Measurements from ENCODE around the gene POP5. TPM values are rescaled to one million over a fixed set of nuclear protein-coding genes. Genes with fewer than 3 reads are reported as not detected.
"Not testable (repeated sequence)": the region's sequence is repeated elsewhere in the genome, so short reads cannot be mapped to it uniquely, and the experiment has no call there.

POP5 gene
- total RNA-seq, 1 experiment from 2014 or later, result 29.9 TPM

DNA sequence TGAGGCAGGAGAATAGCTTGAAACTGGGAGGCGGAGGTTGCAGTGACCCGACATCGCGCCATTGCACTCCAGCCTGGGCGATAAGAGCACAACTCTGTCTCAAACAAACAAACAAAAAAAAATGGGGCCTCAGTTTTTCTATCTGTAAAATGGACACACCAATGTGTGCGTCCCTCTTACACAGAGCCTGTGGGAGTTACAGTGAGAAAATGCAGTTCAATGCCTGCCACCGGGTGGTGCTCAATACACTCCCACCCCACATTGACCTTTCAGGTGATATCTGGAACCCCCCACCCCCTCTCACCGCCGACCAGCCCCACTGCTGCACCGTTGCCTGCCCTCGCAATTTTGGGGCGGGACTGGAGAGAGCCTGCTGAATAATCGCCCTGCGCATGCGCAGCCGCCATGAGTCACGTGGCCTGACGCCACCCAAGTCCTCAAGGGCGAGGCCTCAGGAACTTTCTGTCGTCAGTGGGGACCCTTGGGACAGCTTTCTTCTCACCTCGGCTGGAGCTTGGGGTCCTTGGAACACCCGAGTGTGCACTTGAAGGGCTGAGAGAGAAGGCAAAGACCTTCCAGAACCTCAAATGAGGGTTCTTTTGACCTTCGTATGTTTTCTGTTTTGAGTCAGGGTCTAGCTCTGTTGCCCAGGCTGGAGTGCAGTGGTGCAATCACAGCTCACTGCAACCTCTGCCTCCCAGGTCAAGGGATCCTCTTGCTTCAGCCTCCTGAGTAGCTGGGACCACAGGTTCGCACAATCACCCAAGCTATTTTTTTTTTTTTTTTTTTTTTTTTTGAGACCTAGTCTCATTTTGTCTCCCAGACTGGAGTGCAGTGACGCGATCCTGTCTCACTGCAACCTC lies 44.6 kb upstream of the POP5 start:
- ChIA-PET POLR2A (no interaction called here), CTCF (interaction anchor here (0.6 to 7.8 kb wide), 8 partner anchors 9 to 568 kb away, joined by 3 to 71 read pairs (median 4); no protein-coding TSS in a partner anchor)
- BruUV-seq (replicated peaks), result no TSS peak
- intact Hi-C loops (cut with micrococcal nuclease), result no loop called here
- Mint-ChIP-seq H3K4me1 (ENCODE audit: insufficient read depth, unreplicated experiment) (no peaks in the 10 kb centered on the region), H3K27me3 (ENCODE audit: insufficient read depth, unreplicated experiment) (no peaks in the 10 kb centered on the region), H3K36me3 (ENCODE audit: insufficient read depth, unreplicated experiment) (no peaks in the 10 kb centered on the region), H3K9me3 (ENCODE audit: unreplicated experiment) (no peaks in the 10 kb centered on the region), H3K4me3 (ENCODE audit: unreplicated experiment) (no peak overlapping the region), H3K27ac (ENCODE audit: low read depth, unreplicated experiment) (no peak overlapping the region)
- TF ChIP-seq, protein P1, sequence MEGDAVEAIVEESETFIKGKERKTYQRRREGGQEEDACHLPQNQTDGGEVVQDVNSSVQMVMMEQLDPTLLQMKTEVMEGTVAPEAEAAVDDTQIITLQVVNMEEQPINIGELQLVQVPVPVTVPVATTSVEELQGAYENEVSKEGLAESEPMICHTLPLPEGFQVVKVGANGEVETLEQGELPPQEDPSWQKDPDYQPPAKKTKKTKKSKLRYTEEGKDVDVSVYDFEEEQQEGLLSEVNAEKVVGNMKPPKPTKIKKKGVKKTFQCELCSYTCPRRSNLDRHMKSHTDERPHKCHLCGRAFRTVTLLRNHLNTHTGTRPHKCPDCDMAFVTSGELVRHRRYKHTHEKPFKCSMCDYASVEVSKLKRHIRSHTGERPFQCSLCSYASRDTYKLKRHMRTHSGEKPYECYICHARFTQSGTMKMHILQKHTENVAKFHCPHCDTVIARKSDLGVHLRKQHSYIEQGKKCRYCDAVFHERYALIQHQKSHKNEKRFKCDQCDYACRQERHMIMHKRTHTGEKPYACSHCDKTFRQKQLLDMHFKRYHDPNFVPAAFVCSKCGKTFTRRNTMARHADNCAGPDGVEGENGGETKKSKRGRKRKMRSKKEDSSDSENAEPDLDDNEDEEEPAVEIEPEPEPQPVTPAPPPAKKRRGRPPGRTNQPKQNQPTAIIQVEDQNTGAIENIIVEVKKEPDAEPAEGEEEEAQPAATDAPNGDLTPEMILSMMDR (IDR thresholded peaks at IDR 0.05; ENCODE audit: unreplicated experiment), result peak; percentile 20
- DNase-seq (ENCODE audit: unreplicated experiment), result no peak

DNA sequence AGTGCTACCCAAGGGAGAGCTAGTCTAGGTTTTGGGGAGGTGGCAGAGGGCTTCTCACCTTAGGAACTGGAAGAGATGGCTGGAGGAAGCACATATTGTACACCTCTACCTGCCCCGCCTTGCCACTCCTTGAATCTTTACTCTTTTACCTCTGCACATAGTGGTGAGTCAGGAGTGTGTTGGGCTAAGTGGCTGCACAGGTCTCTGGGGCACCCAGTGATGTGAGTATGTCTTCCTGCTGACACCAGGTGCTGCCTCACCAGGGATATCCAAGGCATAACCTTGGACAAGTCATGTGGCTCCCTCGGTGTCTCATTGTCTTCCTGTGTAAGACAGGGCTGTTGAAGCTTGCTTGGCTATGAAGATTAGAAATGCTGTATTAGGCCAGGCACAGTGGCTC lies 39.4 kb upstream of the POP5 start:
- POLR2A ChIA-PET, result interaction anchor here (0.6 kb wide), 1 partner anchor 764 kb away, joined by 3 read pairs; no protein-coding TSS in a partner anchor
- BruUV-seq (replicated peaks), result no TSS peak
- Mint-ChIP-seq H3K4me1 (ENCODE audit: insufficient read depth, unreplicated experiment) (no peaks in the 10 kb centered on the region), H3K9me3 (ENCODE audit: unreplicated experiment) (no peaks in the 10 kb centered on the region), H3K27me3 (ENCODE audit: insufficient read depth, unreplicated experiment) (peaks cover 28% of the 10 kb centered on the region), H3K27ac (ENCODE audit: low read depth, unreplicated experiment) (no peak overlapping the region), H3K36me3 (ENCODE audit: insufficient read depth, unreplicated experiment) (no peaks in the 10 kb centered on the region), H3K4me3 (ENCODE audit: unreplicated experiment) (no peak overlapping the region)
- CTCF ChIA-PET, result interaction anchor here (7.8 kb wide), 1 partner anchor 27 kb away, joined by 71 read pairs; no protein-coding TSS in a partner anchor
- intact Hi-C loops (cut with micrococcal nuclease), result no loop called here
- peak; percentile 19 for DNase-seq (ENCODE audit: unreplicated experiment)
- TF ChIP-seq, protein P1 (IDR thresholded peaks at IDR 0.05; ENCODE audit: unreplicated experiment), result no peak

DNA sequence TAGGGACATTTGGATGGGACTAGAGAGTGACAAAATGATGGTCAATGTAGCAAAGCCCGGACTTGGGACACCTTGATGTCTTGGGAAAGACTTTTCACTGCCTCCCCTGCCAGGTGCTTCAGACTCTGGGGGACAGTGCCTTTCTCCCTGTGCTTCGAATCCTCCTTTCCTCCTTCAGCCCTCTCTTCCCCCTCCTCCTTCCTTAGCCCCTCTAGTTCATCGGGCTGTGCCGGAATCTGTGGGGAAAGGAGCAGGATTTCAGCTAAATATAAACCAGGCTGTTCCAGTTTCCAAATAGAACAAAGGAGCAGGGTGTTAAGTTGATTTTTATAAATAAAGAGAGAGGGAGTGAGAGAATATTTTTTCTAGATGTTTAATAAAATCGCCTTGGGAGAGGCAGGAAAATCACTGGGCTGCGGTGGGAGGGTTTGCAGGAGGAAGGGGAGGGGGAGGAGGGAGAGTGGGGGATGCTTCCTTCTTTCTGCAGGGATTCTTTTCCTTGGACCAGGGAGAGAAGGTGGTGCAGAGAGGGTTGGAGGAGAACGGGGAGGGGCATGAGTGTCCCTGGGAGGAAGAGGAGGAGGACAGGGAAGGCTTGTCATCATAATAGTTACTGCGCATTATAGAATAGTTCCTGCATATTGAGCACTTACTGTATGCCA lies 37.9 kb upstream of the POP5 start:
- no peaks in the 10 kb centered on the region for H3K36me3 Mint-ChIP-seq (ENCODE audit: insufficient read depth, unreplicated experiment)
- no peaks in the 10 kb centered on the region for H3K4me1 Mint-ChIP-seq (ENCODE audit: insufficient read depth, unreplicated experiment)
- no peaks in the 10 kb centered on the region for H3K9me3 Mint-ChIP-seq (ENCODE audit: unreplicated experiment)
- H3K4me3 Mint-ChIP-seq (ENCODE audit: unreplicated experiment), result no peak overlapping the region
- H3K27me3 Mint-ChIP-seq (ENCODE audit: insufficient read depth, unreplicated experiment), result peaks cover 38% of the 10 kb centered on the region
- ChIA-PET CTCF (interaction anchor here (7.8 kb wide), 1 partner anchor 29 kb away, joined by 71 read pairs; no protein-coding TSS in a partner anchor), POLR2A (no interaction called here)
- BruUV-seq (replicated peaks), result no TSS peak
- H3K27ac Mint-ChIP-seq (ENCODE audit: low read depth, unreplicated experiment), result no peak overlapping the region
- no peak for DNase-seq (ENCODE audit: unreplicated experiment)
- TF ChIP-seq, protein P1 (IDR thresholded peaks at IDR 0.05; ENCODE audit: unreplicated experiment), result no peak
- intact Hi-C loops (cut with micrococcal nuclease), result no loop called here

DNA sequence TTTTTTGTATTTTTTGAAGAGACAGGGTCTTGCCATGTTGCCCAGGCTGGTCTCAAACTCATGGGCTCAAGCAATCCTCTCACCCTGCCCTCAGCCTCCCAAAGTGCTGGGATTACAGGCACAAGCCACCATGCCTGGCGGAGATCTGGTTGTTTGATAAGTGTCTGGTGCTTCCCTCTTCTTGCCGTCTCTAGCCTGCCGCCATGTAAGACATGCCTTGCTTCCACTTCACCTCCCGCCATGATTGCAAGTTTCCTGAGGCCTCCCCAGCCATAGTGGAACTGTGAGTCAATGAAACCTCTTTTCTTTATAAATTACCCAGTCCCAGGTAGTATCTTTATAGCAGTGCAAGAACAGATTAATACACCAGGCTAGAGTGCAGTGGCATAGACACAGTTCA lies 36.6 kb upstream of the POP5 start:
- intact Hi-C loops (cut with micrococcal nuclease); H3K36me3 Mint-ChIP-seq (ENCODE audit: insufficient read depth, unreplicated experiment); H3K9me3 Mint-ChIP-seq (ENCODE audit: unreplicated experiment); DNase-seq (ENCODE audit: unreplicated experiment); H3K4me1 Mint-ChIP-seq (ENCODE audit: insufficient read depth, unreplicated experiment); BruUV-seq (replicated peaks); H3K27ac Mint-ChIP-seq (ENCODE audit: low read depth, unreplicated experiment); H3K4me3 Mint-ChIP-seq (ENCODE audit: unreplicated experiment): not testable (repeated sequence)
- ChIA-PET CTCF (interaction anchor here (0.6 to 7.8 kb wide), 2 partner anchors 30 to 411 kb away, joined by 3 to 71 read pairs; no protein-coding TSS in a partner anchor), POLR2A (interaction anchor here (0.9 kb wide), 1 partner anchor 10 kb away, joined by 3 read pairs; no protein-coding TSS in a partner anchor)
- H3K27me3 Mint-ChIP-seq (ENCODE audit: insufficient read depth, unreplicated experiment), result peaks cover 38% of the 10 kb centered on the region

DNA sequence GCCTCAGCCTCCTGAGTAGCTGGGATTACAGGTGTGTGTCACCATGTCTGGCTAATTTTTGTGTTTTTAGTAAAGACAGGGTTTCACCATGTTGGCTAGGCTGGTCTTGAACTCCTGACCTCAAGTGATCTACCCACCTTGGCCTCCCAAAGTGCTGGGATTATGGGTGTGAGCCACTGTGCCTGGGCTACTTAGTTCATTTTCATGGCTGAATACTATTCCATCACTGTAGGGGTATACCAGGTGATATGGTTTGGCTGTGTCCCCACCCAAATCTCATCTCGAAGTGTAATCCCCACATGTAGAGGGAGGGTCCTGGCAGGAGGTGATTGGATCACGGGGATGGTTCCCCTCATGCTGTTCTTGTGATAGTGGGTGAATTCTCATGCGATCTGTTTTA lies 36.0 kb upstream of the POP5 start:
- DNase-seq (ENCODE audit: unreplicated experiment); BruUV-seq (replicated peaks); H3K9me3 Mint-ChIP-seq (ENCODE audit: unreplicated experiment); H3K36me3 Mint-ChIP-seq (ENCODE audit: insufficient read depth, unreplicated experiment); H3K4me3 Mint-ChIP-seq (ENCODE audit: unreplicated experiment); H3K4me1 Mint-ChIP-seq (ENCODE audit: insufficient read depth, unreplicated experiment); intact Hi-C loops (cut with micrococcal nuclease); H3K27ac Mint-ChIP-seq (ENCODE audit: low read depth, unreplicated experiment): not testable (repeated sequence)
- ChIA-PET POLR2A (interaction anchor here (0.9 kb wide), 1 partner anchor 11 kb away, joined by 3 read pairs; no protein-coding TSS in a partner anchor), CTCF (interaction anchor here (0.6 kb wide), 2 partner anchors 304 to 412 kb away, joined by 3 read pairs; no protein-coding TSS in a partner anchor)
- H3K27me3 Mint-ChIP-seq (ENCODE audit: insufficient read depth, unreplicated experiment), result peaks cover 38% of the 10 kb centered on the region

Measured in MCF 10A (cell line).